ENCODE results near the gene KIF16B.
"Not testable (repeated sequence)": the region's sequence is repeated elsewhere in the genome, so short reads cannot be mapped to it uniquely, and the experiment has no call there.

KIF16B gene

DNA sequence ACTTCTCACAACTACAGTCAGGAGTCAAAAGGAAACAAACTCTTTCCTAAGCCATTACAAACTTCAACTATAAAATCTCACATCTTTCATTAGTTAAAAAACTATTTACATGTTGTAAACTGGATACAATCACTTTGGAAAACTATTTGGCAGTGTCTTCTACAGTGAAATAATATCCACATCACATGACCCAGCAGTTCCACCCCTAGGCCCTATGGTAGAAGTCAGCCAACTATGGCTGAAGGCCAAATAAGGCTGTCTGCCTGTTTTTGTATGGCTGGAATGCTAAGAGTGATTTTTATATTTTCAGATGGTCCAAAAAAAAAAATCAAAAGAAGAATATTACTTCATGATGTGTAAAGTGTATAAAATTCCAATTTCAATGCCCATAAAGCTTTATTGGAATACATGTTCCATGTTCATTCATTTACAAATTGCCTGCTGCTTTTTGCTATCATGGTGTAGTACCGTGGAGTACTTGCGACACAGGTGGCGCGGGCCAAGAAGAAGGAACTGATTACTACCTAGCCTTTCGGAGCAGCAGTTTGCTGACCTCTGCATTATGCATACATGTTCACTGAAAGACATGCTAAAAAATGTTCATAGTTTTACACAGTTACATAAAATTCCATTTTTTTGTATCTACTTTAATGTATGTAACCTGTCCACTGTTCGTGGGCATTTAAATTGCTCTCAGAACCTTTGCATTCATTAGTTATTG lies 129.0 kb downstream of the KIF16B start:
- H3K4me1 Mint-ChIP-seq = peaks cover 7% of the 10 kb centered on the region
- no peak for DNase-seq
- no peaks in the 10 kb centered on the region for H3K36me3 Mint-ChIP-seq
- H3K27me3 Mint-ChIP-seq = no peaks in the 10 kb centered on the region
- no peak overlapping the region for H3K27ac Mint-ChIP-seq
- no peak overlapping the region for H3K4me3 Mint-ChIP-seq
- peaks cover 10% of the 10 kb centered on the region for H3K9me3 Mint-ChIP-seq
- CTCF ChIA-PET = no interaction called here

DNA sequence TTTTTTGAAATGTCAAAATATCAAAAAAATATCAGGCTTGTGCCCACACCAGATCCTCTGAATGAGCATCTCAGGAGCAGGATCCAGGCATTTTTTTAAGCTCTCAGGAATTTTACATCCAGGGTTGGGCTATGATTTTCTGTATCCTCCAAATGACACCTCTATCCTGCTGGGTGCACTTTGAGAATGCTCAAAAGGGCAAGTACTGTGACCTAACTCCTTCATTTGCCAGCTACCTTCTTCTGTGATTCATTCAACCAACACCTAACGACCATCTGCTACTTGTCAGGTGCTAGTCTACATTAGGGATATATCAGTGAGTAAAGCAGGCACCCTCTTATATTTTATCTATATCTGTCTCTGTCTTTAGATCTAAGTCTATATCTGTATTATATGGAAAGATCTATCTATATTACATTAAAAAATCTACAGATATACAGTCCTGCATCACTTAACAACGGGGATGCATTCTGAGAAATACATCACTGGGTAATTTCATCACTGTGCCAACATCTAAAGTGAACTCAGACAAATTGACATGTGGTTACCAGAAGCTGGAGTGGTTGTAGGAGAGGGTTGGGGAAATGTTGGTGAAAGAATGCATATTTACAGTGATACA lies 131.6 kb downstream of the KIF16B start:
- DNase-seq = no peak
- peaks cover 7% of the 10 kb centered on the region for H3K4me1 Mint-ChIP-seq
- no peaks in the 10 kb centered on the region for H3K36me3 Mint-ChIP-seq
- no peak overlapping the region for H3K27ac Mint-ChIP-seq
- no peak overlapping the region for H3K4me3 Mint-ChIP-seq
- no peaks in the 10 kb centered on the region for H3K27me3 Mint-ChIP-seq
- CTCF ChIA-PET = interaction anchor here (1.4 kb wide), 1 partner anchor 8 kb away, joined by 4 read pairs; no protein-coding TSS in a partner anchor
- H3K9me3 Mint-ChIP-seq = peaks cover 19% of the 10 kb centered on the region

DNA sequence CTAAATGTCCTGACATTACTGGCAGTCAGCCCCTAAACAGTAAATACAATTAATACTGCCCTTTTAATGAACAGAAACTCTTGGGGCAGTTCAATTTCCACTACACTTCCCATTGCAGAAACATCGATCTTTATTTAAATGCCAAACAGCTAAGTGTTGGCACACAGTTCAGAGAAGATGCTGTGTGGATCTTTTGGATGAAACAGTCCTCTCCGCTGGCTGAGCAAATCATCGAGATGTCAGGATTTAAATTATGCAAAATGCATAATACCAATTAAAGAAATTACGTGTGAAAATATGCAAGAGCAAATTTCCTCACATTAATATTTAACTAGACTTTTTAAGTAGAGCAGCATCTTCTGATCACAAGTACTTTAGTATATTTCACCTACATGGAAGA lies 132.6 kb downstream of the KIF16B start:
- CTCF ChIA-PET = no interaction called here
- peaks cover 7% of the 10 kb centered on the region for H3K4me1 Mint-ChIP-seq
- peaks cover 19% of the 10 kb centered on the region for H3K9me3 Mint-ChIP-seq
- DNase-seq = no peak
- H3K27ac Mint-ChIP-seq = no peak overlapping the region
- no peaks in the 10 kb centered on the region for H3K36me3 Mint-ChIP-seq
- no peak overlapping the region for H3K4me3 Mint-ChIP-seq
- H3K27me3 Mint-ChIP-seq = no peaks in the 10 kb centered on the region

- CTCF ChIA-PET, DNase-seq, H3K4me1 Mint-ChIP-seq, H3K27me3 Mint-ChIP-seq, H3K27ac Mint-ChIP-seq, H3K36me3 Mint-ChIP-seq, H3K4me3 Mint-ChIP-seq: not testable (repeated sequence)
- H3K9me3 Mint-ChIP-seq = peaks cover 19% of the 10 kb centered on the region
Observed at GRCh38 chr20:16439540-16439939, 133.7 kb downstream of the KIF16B start.

GRCh38 chr20:16438100-16438499 lies 135.1 kb downstream of the KIF16B start:
- CTCF ChIA-PET = no interaction called here
- Mint-ChIP-seq H3K4me1 (peaks cover 7% of the 10 kb centered on the region), H3K27ac (no peak overlapping the region), H3K27me3 (no peaks in the 10 kb centered on the region), H3K4me3 (no peak overlapping the region), H3K9me3 (peaks cover 19% of the 10 kb centered on the region), H3K36me3 (no peaks in the 10 kb centered on the region)
- no peak for DNase-seq

DNA sequence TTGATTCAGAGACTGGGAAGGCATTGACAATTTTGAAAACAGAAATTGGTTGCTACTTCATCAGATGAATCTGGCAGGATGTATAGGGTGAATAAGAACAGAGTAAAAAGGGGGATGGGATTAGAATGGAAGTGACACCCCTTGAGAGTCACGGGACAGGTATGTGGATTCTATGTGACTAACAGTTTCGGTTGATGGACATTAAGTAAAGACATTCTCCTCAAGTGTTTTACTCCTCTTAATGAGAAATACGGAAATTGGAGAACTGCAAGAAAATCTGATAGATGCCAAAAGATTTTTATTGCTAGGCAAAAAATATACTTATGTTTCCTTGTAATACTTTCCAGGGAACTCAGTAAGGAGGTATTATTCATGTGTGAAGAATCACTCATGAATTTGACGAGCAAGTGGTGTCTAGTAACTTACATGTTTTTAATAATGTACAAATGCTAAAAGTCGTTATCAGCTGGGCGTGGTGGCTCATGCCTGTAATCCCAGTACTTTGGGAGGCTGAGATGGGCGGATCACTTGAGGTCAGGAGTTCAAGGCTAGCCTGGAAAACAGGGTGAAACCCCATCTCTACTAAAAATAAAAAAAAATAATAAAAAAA lies 135.8 kb downstream of the KIF16B start:
- Mint-ChIP-seq H3K27ac (no peak overlapping the region), H3K36me3 (no peaks in the 10 kb centered on the region), H3K27me3 (no peaks in the 10 kb centered on the region), H3K4me1 (peaks cover 7% of the 10 kb centered on the region), H3K4me3 (no peak overlapping the region), H3K9me3 (peaks cover 19% of the 10 kb centered on the region)
- CTCF ChIA-PET = no interaction called here
- DNase-seq = no peak

DNA sequence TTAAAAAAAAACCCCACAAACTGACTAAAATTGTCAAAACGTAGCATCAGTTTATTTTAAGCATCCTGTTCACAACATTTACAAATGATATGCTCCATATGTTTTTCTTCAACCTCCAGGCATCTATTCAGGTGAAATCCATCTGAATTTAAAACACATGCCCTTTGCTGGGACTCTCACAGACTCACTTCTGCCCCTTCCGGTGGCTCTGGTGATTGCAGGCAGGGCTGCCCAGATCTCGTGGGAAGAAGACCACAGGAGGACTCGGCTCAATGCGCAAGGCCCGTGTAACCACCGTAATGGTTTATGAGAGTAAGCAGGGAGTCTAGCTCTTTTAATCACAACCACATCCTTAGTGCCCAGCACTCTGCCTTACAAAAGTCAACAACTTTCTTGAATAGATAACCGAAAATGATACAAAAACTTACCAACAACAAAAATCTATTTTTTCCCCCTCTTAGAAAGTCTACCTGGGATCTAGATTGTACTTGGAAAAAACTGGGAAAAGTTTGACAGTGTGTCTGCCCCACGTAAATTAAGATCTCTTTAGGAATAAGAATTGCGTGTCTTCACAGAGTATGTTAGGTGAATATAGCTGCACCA lies 139.1 kb downstream of the KIF16B start:
- Mint-ChIP-seq H3K4me1 (no peaks in the 10 kb centered on the region), H3K9me3 (peaks cover 9% of the 10 kb centered on the region), H3K27ac (no peak overlapping the region), H3K4me3 (no peak overlapping the region), H3K27me3 (no peaks in the 10 kb centered on the region), H3K36me3 (no peaks in the 10 kb centered on the region)
- DNase-seq = peak; percentile 54
- CTCF ChIA-PET = no interaction called here

- Mint-ChIP-seq H3K4me3 (no peak overlapping the region), H3K36me3 (no peaks in the 10 kb centered on the region), H3K9me3 (peaks cover 4% of the 10 kb centered on the region), H3K27ac (no peak overlapping the region), H3K4me1 (no peaks in the 10 kb centered on the region), H3K27me3 (no peaks in the 10 kb centered on the region)
- CTCF ChIA-PET = interaction anchor here (0.7 kb wide), 1 partner anchor 9 kb away, joined by 4 read pairs; no protein-coding TSS in a partner anchor
- DNase-seq = no peak
Observed at GRCh38 chr20:16433293-16433580, 140.0 kb downstream of the KIF16B start.

DNA sequence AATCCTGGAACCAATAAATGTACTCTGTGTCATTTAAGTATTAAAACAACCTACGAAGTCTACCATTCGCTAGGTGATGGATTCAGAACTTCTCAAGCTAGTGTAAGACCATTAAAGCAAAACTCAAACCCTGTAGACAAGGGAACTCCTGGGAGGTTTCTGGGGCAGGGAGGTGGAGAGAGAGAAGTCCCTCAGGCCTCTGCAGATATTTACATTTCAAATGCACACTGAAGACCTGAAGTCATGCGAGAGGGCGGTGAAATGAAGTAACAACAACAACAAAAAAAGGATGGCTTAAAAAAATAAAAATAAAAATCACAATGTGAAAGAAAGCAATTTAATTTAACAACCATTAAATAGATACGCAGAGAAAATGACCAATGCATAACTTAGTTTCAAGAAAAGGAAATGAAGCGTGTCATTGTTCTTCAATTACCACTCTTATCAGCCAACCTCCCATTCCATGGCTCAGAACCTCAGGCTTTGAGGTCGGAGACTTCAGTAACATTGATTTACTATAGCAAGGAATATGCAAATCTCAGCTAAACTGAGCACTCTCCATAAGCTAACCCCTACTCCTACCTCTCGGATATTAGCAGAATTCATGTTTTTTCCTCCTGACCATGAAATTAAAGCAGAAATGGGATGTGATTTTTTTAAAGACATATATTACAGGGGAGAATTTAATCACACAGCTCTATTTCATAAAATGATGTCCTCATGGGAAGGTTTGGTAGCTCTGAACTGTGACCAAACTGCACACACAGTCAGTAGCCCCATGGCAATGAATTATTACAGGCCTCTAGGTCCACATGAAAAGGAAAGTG lies 140.6 kb downstream of the KIF16B start:
- H3K4me1 Mint-ChIP-seq = no peaks in the 10 kb centered on the region
- DNase-seq = no peak
- no peak overlapping the region for H3K4me3 Mint-ChIP-seq
- CTCF ChIA-PET = interaction anchor here (0.7 kb wide), 1 partner anchor 9 kb away, joined by 4 read pairs; no protein-coding TSS in a partner anchor
- H3K36me3 Mint-ChIP-seq = no peaks in the 10 kb centered on the region
- H3K9me3 Mint-ChIP-seq = peaks cover 4% of the 10 kb centered on the region
- no peak overlapping the region for H3K27ac Mint-ChIP-seq
- H3K27me3 Mint-ChIP-seq = no peaks in the 10 kb centered on the region

GRCh38 chr20:16428112-16428511 lies 145.1 kb downstream of the KIF16B start:
- H3K4me3 Mint-ChIP-seq = no peak overlapping the region
- H3K9me3 Mint-ChIP-seq = no peaks in the 10 kb centered on the region
- no peak for DNase-seq
- CTCF ChIA-PET = no interaction called here
- no peaks in the 10 kb centered on the region for H3K27me3 Mint-ChIP-seq
- no peaks in the 10 kb centered on the region for H3K4me1 Mint-ChIP-seq
- H3K36me3 Mint-ChIP-seq = peaks cover 4% of the 10 kb centered on the region
- H3K27ac Mint-ChIP-seq = no peak overlapping the region

DNA sequence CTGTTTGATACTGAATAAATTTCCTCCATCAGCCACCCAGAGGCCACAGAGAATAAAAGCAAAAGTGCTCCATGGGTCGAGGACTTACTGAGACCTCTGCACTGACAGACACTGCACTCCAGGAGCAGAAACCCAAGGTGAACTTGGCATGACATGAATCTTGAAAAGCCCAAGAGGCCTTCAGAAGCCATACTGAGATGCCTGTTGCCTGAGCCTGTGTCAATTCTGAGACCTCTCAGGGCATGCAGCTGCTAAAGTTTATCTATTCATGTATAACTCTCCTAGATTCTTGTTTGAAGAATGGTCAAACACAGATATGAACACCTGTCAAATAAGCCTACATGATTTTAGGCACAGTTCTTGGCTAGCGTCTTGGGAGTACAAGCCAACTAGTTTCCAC lies 145.7 kb downstream of the KIF16B start:
- no peaks in the 10 kb centered on the region for H3K27me3 Mint-ChIP-seq
- no peaks in the 10 kb centered on the region for H3K4me1 Mint-ChIP-seq
- no peaks in the 10 kb centered on the region for H3K9me3 Mint-ChIP-seq
- H3K36me3 Mint-ChIP-seq = peaks cover 4% of the 10 kb centered on the region
- no peak overlapping the region for H3K27ac Mint-ChIP-seq
- H3K4me3 Mint-ChIP-seq = no peak overlapping the region
- no peak for DNase-seq
- CTCF ChIA-PET = no interaction called here

DNA sequence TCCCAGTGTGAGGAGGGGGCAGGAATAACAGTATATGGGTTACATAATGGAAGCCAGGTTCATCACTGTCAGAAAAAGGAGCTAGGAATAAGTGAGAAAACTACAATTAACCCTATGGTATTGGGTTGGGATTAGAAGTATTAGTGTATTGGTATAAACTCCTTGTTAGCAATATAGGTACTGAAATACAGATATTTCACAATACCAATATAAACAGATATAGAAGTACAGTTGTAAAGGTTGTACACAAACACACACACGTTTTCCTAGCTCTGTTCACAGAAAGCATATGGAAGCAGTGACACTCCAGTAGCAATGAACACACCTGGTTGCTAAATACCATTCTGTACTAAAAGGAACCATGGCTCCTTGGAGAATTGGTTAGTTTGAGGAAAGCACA lies 148.5 kb downstream of the KIF16B start:
- no peak for DNase-seq
- peaks cover 4% of the 10 kb centered on the region for H3K36me3 Mint-ChIP-seq
- no peak overlapping the region for H3K4me3 Mint-ChIP-seq
- no peaks in the 10 kb centered on the region for H3K4me1 Mint-ChIP-seq
- H3K9me3 Mint-ChIP-seq = no peaks in the 10 kb centered on the region
- H3K27ac Mint-ChIP-seq = no peak overlapping the region
- CTCF ChIA-PET = no interaction called here
- H3K27me3 Mint-ChIP-seq = no peaks in the 10 kb centered on the region

GRCh38 chr20:16423311-16424212 lies 149.7 kb downstream of the KIF16B start:
- Mint-ChIP-seq H3K27ac (no peak overlapping the region), H3K4me3 (no peak overlapping the region), H3K36me3 (peaks cover 4% of the 10 kb centered on the region), H3K4me1 (no peaks in the 10 kb centered on the region), H3K27me3 (no peaks in the 10 kb centered on the region), H3K9me3 (no peaks in the 10 kb centered on the region)
- CTCF ChIA-PET = no interaction called here
- no peak for DNase-seq

Data from activated naive CD4-positive, alpha-beta T cell treated with anti-CD3 and anti-CD28 coated beads, Interleukin-2, amount 10 ng/mL, durations not matched to agents 7 days and 5 days (primary cell).